Pancreas (tissue), 10 donors: ENCODE results near the gene HK1. TPM values are rescaled to one million over a fixed set of nuclear protein-coding genes. Genes with fewer than 3 reads are reported as not detected.

Experiments used
- ATAC-seq, 4 donors: fragments of 200-7000 bp; cut with Tn5 transposase; one replicate each; pipeline versions ENCODE4 v1.8.0 to v1.9.1; 2020; ENCODE audit warnings: mild to moderate bottlenecking in 4 of 4, moderate library complexity in 4 of 4
- DNase-seq, 6 donors: peaks; one replicate each; pipeline ENCODE4 v3.0.0-alpha.2; 2020
- FAIRE-seq: peaks from 2 replicates; lab custom pipeline; 2012; peaks lifted over from hg19 to GRCh38; lab: Jason Lieb, UNC
- H3K27ac ChIP-seq, 4 donors: fragments of 200-600 bp; sonication (generic); 1 replicate in 3 of 4; 2 replicates in 1 of 4; pipeline versions ENCODE4 v1.5.0 to v1.8.0; 2020
- H3K27me3 ChIP-seq, 4 donors: fragments of 200-600 bp; one replicate each; pipeline ENCODE4 v1.8.0; 2021
- H3K36me3 ChIP-seq, 3 donors: fragments of 200-600 bp; sonication (generic) in 1 of 3; one replicate each; pipeline versions ENCODE4 v1.5.0 to v1.8.0; 2020 to 2021
- H3K4me1 ChIP-seq, 3 donors: fragments of 200-600 bp; one replicate each; pipeline ENCODE4 v1.8.0; 2021
- H3K4me3 ChIP-seq, 4 donors: fragments of 200-600 bp; sonication (generic) in 2 of 4; one replicate each; pipeline versions ENCODE4 v1.5.0 to v1.8.0; 2020 to 2021
- H3K9me3 ChIP-seq, 4 donors: fragments of 200-600 bp; one replicate each; pipeline ENCODE4 v1.8.0; 2021
- WGBS, 2 donors: extraction: QIAGEN DNeasy Blood & Tissue Kit; methylation state at CpG; one replicate each; pipeline ENCODE4 v1.1.7; 2013; 5-methylcytosine and 5-hydroxymethylcytosine counted together
- intact Hi-C, 3 donors: fragments of 100-400 bp; cut with DNase I; formaldehyde crosslinking; loops; one replicate each; pipeline versions ENCODE4 v1.11.1 to v1.14.2; 2022
- polyA plus RNA-seq, 2 donors: library from polyadenylated mRNA; stranded (reverse); fragments of 200-250 nt; gene quantifications; one replicate each; pipeline ENCODE4 v1.2.3, GENCODE V29; 2013
- total RNA-seq, 6 donors: library from RNA; stranded (reverse); fragmentation: NEBNext Ultra II Directional in 4 of 6; extraction: Animal tissue kit (Norgen Biotek cat#: 25700) in 4 of 6; gene quantifications; one replicate each; pipeline versions ENCODE4 v1.2.1 to v1.2.4, GENCODE V29; 2021 to 2023
- TF ChIP-seq, protein P1 (sequence below), 4 donors: fragments of 200-600 bp; sonication (generic) in 3 of 4; IDR thresholded peaks; one replicate each; pipeline versions ENCODE4 v1.5.0 to v1.8.0; 2021; ENCODE audit warnings: antibody characterized with exemption in 4 of 4
- donor health status: healthy with polysubstance abuse.
- donor health status: DM: no; HTN: no; CAD: no; lungs with moderate emphysema.
- donor health status: DM: no; HTN: no; CAD: no.
- donor health status: control.
- donor health status: control.
- donor health status: Bipolar disorder and iron deficiency.
- donor health status: DM: yes; HTN: yes; CAD: no.
- donor health status: DM: no; HTN: no; CAD: no.
- donor health status: DM: no; HTN: no; CAD: no.
- donor health status: DM: yes; HTN: yes; CAD: no.

The HK1 gene
- total and polyA plus RNA-seq, 8 donors: 6.7 to 18.1 (median 8.6) TPM

DNA sequence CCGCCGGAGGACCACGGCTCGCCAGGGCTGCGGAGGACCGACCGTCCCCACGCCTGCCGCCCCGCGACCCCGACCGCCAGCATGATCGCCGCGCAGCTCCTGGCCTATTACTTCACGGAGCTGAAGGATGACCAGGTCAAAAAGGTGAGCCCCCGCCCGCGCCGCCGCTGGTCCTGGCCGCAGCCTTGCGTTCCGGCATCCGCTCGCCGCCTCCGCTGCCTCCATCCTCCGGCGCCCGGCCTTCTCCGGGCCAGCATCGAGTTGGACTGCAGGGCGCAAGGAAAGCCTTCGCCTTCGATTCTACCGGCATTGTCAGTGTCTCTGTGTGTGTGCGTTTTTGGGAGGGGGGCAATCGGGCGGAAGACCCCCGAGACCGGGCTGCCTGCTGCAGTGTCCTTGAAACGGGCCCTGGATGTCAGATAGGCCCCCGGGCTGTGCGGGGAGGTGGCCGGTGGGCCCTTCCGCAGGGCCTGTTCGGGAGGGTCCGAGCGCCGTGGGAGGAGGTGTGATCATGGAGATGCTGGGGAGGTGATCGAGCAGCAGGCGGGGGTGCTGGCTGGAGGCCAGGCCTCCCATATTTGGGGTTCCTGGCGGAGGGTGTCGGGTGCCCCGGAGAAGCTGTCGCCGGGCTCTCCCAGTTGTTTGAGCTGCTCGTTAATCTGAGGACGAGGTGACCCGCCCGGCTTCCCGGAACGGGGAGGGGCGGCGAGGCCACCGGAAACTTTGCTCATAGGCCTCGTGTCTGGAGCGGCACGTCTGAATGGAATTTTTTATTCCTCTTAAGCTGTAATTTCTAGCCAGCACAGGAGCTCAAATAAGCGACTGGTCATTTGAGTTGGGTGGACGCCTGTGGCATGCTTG, 40.8 kb downstream of the HK1 start:
- intact Hi-C loops: no loop called here
- no peaks in the 10 kb centered on the region for H3K27me3 ChIP-seq
- ATAC-seq (peak; percentile 23 to 69 (median 45)), FAIRE-seq (no peak), DNase-seq (peak; percentile 52 to 86 (median 66))
- peaks cover 4 to 13% (median 9%) of the 10 kb centered on the region in 3 donors for H3K4me1 ChIP-seq
- H3K4me3 ChIP-seq: peak overlapping the region; percentile 51 to 83 (median 72)
- WGBS, 2 donors: 3% methylated on average over 62 to 73 of the region's 73 CpGs
- no peaks in the 10 kb centered on the region for H3K36me3 ChIP-seq
- H3K9me3 ChIP-seq: no peaks in the 10 kb centered on the region
- TF ChIP-seq, protein P1, sequence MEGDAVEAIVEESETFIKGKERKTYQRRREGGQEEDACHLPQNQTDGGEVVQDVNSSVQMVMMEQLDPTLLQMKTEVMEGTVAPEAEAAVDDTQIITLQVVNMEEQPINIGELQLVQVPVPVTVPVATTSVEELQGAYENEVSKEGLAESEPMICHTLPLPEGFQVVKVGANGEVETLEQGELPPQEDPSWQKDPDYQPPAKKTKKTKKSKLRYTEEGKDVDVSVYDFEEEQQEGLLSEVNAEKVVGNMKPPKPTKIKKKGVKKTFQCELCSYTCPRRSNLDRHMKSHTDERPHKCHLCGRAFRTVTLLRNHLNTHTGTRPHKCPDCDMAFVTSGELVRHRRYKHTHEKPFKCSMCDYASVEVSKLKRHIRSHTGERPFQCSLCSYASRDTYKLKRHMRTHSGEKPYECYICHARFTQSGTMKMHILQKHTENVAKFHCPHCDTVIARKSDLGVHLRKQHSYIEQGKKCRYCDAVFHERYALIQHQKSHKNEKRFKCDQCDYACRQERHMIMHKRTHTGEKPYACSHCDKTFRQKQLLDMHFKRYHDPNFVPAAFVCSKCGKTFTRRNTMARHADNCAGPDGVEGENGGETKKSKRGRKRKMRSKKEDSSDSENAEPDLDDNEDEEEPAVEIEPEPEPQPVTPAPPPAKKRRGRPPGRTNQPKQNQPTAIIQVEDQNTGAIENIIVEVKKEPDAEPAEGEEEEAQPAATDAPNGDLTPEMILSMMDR (IDR thresholded peaks at IDR 0.05): no peak
- H3K27ac ChIP-seq: peak overlapping the region; percentile 27 to 83 (median 80)

DNA sequence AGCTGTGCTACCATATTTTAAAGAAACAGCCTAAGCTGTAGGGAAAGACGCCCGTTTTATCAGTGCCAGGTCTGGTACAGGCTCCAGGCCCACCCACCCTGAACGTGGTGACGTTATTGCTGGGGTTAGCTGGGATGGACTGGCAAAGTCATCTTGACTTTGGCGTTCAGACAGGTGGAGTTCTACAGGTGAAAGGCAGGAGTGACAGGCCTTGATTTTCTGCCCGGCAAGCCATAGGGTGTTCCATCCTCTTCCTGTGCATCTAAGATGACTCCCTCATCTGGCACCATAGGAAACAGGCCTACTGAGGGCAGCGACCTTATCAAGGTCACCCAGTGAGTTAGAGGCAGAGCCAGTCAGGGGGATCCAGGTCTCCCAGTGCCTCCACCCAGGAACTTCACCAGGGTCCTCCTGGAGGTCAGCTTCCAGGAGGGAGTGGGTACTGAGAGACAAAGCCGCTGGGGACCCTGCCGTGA, 41.6 kb downstream of the HK1 start:
- Histone ChIP-seq H3K4me3 (peak overlapping the region in 3 of 4 donors; percentile 63 to 83 (median 81)), H3K9me3 (no peaks in the 10 kb centered on the region), H3K36me3 (no peaks in the 10 kb centered on the region), H3K27me3 (no peaks in the 10 kb centered on the region), H3K4me1 (peaks cover 4 to 13% (median 9%) of the 10 kb centered on the region in 3 donors), H3K27ac (peak overlapping the region in 1 of 4 donors; percentile 81)
- TF ChIP-seq, protein P1 (IDR thresholded peaks at IDR 0.05): no peak
- DNase-seq (no peak), FAIRE-seq (no peak), ATAC-seq (no peak)
- intact Hi-C loops: no loop called here
- WGBS, 2 donors: 67 to 81% methylated on average over 9 of the region's 9 CpGs

DNA sequence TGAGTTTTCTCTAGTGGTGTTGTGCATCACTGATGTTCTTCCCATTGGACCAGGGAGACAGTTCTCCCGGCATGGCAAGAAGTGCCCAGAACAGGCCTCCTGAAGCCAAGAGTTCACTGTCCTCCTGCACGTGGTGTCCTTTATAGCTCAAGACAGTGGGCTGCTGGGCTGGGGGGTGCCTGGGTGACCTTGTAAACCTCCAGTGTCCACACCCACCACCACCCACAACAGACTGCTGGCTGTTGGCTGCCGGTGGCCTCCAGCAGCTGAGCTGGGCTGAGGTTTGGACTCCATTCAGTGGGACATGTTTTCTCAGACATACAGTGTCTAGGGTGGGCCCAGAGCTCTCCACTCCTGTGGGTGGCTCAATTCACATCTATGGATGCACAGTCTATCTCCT, 42.2 kb downstream of the HK1 start:
- Histone ChIP-seq H3K27me3 (no peaks in the 10 kb centered on the region), H3K4me1 (peaks cover 4 to 10% (median 9%) of the 10 kb centered on the region in 3 donors)
- no peak for DNase-seq

DNA sequence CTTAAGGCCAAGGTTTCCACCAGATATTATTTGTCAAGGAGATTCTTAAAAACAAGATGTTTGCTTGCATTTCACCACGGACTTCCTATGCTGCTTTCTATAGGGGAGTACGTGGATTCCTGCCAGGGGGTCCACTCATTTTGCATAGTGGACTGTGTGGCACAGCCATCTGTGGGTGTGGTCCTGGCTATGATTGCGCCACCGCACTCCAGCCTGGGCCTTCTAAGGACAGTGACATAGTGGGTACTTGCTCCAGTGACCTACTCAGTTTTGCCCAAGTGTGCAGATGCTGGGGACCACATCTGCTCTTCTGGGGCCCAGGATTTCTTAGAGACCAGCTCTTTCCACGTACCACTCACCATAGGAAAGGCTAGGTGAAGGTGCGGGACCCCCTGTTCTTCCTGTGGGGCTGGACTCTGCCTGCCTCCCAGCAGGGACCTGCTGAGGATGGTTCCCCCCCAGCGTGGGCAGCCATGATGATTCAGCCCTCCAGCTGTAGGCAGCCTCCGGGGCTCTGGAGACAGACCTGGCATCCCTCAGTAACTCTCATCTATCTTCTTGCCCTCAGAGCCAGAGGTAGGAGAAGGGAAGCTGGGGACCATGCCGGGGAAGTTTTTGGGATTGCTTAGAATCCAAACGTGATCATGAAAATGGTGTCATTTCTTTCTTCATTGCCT, 42.9 kb downstream of the HK1 start:
- ATAC-seq: no peak
- no peak for FAIRE-seq
- intact Hi-C loops: no loop called here
- H3K4me3 ChIP-seq: no peak overlapping the region
- H3K4me1 ChIP-seq: peaks cover 4 to 10% (median 9%) of the 10 kb centered on the region in 3 donors
- no peak overlapping the region for H3K27ac ChIP-seq
- WGBS, 2 donors: 78 to 87% methylated on average over 10 of the region's 10 CpGs
- H3K9me3 ChIP-seq: no peaks in the 10 kb centered on the region
- no peaks in the 10 kb centered on the region for H3K27me3 ChIP-seq
- no peaks in the 10 kb centered on the region for H3K36me3 ChIP-seq
- TF ChIP-seq, protein P1 (IDR thresholded peaks at IDR 0.05): no peak
- DNase-seq: no peak

More for the DNA sequence above, 42.2 kb downstream of the HK1 start:
- no peak for FAIRE-seq
- TF ChIP-seq, protein P1 (IDR thresholded peaks at IDR 0.05): no peak
- Histone ChIP-seq H3K27ac (no peak overlapping the region), H3K9me3 (no peaks in the 10 kb centered on the region), H3K4me3 (no peak overlapping the region), H3K36me3 (no peaks in the 10 kb centered on the region)
- ATAC-seq: no peak
- intact Hi-C loops: no loop called here
- WGBS, 2 donors: 80 to 82% methylated on average over 3 of the region's 3 CpGs
